Inflammatory macrophage treated with lipopolysaccharide for 1 hour (primary cell): ENCODE measurements around the gene PCNA.
"Not testable (repeated sequence)": the region's sequence is repeated elsewhere in the genome, so short reads cannot be mapped to it uniquely, and the experiment has no call there.

Source experiments
- DNase-seq, 2 donors: peaks; one replicate each; pipeline ENCODE4 v3.0.0-alpha.2; 2020 to 2022

The PCNA gene

GRCh38 chr20:5095931-5096330 lies 23.8 kb downstream of the PCNA start:
- DNase-seq = no peak

DNA sequence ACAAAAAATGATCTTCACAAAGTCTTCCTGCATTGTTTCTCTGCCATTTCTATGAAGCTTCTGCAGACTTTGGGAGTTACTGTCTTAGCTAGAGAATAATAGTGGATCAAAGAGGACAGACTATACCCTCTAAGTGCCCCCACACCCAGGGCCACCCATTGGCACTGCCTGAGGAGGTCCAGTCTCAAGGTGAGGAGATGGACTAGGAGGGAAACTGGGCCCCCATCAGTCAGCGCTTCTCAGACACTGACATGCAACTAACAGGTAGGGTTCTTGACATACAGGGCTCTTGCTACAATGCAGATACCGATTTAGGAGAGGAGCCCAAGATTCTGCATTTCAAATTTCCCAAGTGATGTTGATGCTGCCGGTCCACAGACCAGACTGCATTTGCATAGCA lies 24.3 kb downstream of the PCNA start:
- DNase-seq = no peak

DNA sequence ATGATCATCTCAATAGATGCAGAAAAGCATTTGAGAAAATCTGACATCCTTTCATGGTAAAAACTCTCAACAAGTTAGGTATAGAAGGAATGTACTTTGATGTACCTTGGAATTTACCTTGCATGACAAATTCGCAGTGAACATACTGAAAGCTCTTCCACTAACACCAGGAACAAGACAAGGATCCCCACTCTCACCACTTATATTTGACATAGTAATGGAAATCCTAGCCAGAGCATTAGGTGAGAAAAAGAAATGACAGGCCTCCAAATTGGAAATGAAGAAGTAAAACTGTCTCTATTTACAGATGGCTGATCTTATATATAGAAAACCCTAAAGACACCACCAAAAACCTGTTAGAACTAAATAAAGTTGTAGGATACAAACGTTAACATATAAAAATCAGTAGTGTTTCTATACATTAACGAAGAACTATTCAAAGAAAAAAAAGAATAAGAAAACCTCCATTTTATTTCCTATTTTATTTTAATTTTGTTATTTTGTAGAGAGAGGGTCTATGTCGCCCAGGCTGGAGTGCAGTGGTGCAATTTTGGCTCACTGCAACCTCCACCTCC lies 26.9 kb downstream of the PCNA start:
- DNase-seq = no peak

DNA sequence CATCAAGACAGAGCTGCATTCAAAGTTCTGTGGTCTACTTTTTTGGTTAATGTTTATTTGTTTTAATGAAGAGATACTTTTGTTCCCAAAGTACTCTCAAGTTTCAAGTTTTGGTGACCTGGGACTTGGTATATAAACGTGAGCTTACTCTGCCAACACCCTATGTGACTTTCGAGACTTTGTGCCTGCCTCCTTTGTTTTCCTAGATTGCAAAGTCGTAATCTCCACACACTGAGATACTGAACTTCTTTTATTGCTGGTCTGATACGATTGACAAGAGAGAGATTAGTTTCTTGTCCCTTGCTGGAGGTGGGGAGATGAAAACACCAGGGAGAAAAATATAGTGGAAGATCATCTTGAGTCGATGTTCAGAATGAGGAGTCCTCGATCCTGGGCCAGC lies 27.9 kb downstream of the PCNA start:
- no peak for DNase-seq

DNA sequence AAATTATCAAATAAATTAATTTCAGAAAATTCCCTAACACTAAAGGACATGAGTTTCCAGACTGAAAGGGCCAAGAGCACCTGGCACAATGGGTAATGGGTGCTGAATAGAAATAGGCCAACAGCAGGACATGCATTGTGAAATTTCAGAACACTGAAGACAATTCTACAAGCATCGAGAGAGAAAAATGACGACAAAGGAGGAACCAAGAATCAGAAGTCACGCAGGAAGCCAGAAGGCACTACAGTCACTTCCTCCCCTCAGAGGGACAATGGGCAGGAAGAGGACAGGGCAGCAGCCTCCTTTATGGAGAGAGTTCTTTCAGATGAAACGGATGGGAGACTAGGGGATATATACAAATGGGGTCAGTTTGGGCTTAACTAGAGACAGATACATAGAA lies 29.6 kb downstream of the PCNA start:
- DNase-seq = peak; percentile 78 to 81

- no peak for DNase-seq
These were observed 31.1 kb downstream of the PCNA start for GRCh38 chr20:5088688-5089087.

DNA sequence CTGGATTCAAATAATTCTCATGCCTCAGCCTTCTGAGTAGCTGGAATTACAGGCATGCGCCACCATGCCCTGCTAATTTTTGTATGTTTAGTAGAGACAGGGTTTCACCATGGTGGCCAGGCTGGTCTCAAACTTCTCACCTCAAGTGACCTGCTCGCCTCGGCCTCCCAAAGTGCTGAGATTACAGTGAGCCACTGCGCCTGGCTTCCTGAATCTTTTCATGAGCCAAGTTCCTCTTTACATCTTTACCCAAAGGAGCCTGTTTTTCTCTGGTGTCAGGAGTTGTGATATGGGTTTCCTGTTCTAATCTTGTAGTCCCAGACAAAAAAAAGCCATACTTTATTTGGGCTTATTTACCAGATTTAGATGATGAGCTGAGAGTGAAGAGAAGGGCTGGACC lies 34.4 kb downstream of the PCNA start:
- DNase-seq = peak; percentile 57 to 63

- peak; percentile 91 to 98 for DNase-seq
These were observed 39.3 kb downstream of the PCNA start for GRCh38 chr20:5080384-5080877.

DNA sequence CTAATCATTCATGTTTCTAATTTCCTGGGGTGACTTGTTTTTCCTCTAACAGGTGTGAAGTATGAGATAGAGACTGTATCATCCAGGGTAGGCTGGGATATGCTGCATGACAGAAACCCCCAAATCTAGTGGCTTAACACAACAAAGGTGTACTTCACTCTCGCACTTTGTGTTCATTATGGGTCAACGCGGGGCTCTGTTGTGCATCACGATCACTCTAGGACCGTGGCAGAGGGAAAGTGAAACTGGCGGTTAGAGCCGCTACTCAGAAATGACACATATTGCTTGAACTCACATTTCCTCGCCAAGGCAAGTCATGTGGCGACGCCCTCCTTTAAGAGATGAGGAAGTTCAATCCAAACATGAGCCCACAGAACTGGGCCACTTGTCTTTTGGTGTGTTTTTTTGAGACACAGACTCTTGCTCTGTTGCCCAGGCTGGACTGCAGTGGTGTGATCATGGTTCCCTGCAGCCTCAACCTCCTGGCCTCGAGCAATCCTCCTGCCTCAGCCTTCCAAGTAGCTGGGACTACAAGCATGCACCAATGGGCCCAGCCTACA lies 41.3 kb downstream of the PCNA start:
- peak; percentile 95 to 96 for DNase-seq

DNA sequence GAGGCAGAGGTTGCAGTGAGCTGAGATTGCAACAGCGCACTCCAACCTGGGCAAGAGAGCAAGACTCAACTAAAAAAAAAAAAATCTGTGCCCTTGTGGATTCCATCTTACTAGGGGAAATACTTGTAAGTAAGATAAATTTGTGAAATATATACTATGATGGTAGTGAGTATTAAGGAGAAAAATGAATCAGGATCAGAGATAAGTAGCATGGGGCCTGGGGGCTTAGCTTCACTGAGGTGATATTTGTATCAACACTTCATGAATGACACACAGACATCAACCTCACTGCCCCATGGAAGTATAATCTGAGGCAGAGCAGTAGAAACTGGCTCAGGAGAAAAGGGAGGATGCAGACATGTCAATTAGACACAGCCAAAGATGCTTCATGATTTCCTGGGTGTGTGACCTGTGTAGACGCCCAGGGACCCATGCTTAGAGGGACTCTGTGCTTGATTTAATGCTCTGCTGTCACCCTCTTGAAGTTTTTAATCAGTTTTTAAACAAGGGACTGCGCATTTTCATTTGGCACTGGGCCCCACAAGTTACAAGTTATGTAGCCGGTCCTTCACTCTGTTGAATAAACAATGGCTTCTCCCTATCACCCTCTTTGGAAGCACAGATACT lies 41.9 kb downstream of the PCNA start:
- DNase-seq = no peak

- DNase-seq = not testable (repeated sequence)
These were observed 42.8 kb downstream of the PCNA start for GRCh38 chr20:5076913-5077312.

GRCh38 chr20:5074232-5074674 lies 45.5 kb downstream of the PCNA start:
- no peak for DNase-seq

DNA sequence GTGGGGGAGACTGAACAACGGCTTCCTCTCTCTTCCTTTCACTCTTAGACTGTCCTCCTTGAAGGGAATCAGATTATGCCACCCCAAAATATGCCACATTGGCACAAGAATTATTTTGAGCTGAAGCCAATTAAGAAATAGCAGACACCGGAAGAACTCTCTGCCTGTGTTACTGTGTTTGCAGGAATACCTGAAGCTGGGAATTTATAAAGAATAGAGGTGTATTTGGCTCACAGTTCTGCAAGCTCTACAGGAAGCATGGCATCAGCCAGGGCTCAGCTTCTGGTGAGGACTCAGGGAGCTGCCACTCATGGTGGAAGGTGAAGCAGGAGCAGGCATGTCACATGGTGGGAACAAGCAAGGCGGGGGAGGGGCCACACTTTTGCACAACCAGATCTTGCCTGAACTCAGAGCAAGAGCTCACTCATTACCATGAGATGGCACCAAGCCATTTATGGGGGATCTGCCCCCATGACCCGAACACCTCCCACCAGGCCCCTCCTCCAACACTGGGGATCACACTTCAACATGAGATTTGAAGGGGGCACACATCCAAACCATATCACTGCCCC lies 46.0 kb downstream of the PCNA start:
- peak; percentile 24 to 47 for DNase-seq

GRCh38 chr20:5072756-5073659 lies 46.8 kb downstream of the PCNA start:
- peak; percentile 70 to 76 for DNase-seq

GRCh38 chr20:5071942-5072341 lies 47.8 kb downstream of the PCNA start:
- not testable (repeated sequence) for DNase-seq

DNA sequence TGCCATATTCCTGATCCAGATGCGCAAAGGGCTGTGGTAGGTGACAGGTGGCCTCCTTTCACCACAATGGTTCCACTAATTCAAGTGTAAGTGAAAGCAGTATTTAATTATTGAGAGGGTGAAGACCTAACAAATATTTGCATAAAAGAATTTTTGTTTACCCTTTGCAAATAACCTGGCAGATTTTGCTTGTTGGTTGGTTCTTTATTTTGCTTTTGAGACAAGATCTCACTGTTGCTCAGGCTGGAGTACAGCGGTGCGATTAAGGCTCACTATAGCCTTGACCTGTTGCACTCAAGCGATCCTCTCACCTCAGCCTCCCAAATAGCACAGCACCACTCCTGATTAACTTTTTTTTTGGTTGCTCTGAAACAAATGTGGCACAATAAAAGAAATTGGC lies 49.2 kb downstream of the PCNA start:
- DNase-seq = no peak

DNA sequence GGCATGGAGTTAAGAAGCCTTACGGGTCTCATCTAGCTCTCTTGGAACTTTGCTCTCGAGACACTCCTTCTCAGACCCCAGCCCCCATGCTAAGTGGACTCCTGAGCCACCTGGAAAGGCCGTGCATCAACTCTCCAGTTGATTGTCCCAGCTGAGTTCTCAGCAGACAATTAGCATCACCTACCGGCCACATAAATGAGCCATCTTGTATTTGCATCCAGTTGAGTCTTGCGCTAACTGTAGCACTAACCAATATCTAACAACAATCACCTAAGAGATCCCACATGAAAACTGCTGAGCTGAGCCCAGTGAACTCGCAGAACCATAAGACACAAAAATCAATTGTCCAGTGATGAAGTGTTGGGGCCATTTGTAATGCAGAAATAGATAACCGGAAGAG lies 49.7 kb downstream of the PCNA start:
- DNase-seq = no peak

GRCh38 chr20:5069141-5069806 lies 50.5 kb downstream of the PCNA start:
- DNase-seq = no peak

- peak in 1 of 2 donors; percentile 50 for DNase-seq
These were observed 51.7 kb downstream of the PCNA start for GRCh38 chr20:5067877-5068645.

DNA sequence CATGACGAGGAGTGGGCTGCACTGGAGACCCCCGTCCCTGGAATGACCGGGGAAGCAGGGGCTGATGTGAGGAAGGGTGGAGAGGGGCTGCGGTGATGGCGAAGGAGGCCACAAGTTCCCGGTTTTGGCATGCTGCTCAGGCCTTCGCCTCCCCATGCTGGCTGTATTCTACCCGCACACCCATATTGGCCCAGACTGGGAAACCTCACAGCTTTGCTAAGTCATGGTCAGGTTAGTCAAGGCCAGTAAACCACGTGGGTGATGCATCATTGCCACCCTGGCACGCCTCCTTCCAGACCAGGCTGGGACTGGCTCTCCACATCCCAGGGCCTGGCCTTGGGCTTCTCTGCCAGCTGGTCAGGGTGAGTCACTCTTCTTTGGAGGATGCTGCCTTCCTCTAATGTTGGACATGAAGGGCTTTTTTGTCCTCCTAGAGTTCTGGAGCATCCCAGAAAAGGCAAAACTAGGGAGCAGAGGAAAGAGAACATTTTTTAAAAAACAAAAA lies 53.8 kb downstream of the PCNA start:
- peak; percentile 94 to 99 for DNase-seq

DNA sequence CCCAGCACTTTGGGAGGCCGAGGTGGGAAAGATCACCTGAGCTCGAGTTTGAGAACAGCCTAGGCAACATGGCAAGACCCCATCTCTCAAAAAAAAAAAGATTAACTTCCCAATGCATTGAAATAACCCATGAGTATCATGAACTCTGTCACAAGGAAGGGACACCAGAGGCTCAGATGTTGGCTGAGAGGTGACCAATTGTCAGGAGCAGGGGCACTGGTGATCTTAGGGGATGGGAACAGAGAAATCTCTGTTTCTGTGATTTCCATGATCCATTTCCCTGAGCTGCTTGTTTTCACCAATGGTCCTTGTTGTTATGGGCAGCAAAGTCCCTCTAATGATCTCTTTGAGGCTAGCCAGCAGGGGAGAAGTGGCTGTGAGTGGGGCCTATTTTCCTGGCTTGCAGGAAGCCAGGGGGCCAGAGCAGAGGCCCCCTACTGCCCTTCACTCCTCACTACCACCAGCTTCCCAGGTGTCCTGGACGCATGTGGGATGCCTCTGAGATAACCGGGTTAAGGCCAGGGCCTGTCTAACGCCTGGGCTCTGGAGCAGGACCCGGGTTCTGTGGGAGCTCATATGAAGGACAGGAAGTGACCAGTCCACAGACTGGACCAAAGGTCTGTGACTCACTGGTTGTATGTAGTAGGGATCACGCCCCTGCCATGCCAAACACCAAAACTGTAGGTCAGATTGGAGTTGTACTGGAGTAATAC lies 54.4 kb downstream of the PCNA start:
- peak; percentile 75 to 85 for DNase-seq
